Hematopoietic multipotent progenitor cell treated with erythropoietin and hydrocortisone succinate and interleukin-3 and kit ligand, for 15 days (in vitro differentiated cells): Measurements from ENCODE around the gene LRRC41.
"Not testable (repeated sequence)": the region's sequence is repeated elsewhere in the genome, so short reads cannot be mapped to it uniquely, and the experiment has no call there.

Experiments
- DNase-seq: peaks from one replicate; pipeline ENCODE4 v3.0.0-alpha.2; 2015; ENCODE audit warnings: low spot score

LRRC41 gene

DNA sequence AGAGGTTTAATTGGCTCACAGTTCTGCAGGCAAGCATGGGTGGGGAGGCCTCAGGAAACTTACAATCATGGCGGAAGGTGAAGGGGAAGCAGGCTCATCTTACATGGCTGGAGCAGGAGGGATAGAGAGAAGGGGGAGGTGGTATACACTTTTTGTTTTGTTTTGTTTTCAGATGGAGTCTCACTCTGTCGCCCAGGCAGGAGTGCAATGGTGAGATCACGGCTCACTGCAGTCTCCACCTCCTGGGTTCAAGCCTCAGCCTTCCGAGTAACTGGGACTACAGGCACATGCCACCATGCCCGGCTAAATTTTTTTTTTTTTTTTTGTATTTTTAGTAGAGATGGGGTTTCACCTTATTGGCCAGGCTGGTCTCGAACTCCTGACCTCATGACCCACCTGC lies 18.8 kb upstream of the LRRC41 start:
- DNase-seq, result not testable (repeated sequence)

DNA sequence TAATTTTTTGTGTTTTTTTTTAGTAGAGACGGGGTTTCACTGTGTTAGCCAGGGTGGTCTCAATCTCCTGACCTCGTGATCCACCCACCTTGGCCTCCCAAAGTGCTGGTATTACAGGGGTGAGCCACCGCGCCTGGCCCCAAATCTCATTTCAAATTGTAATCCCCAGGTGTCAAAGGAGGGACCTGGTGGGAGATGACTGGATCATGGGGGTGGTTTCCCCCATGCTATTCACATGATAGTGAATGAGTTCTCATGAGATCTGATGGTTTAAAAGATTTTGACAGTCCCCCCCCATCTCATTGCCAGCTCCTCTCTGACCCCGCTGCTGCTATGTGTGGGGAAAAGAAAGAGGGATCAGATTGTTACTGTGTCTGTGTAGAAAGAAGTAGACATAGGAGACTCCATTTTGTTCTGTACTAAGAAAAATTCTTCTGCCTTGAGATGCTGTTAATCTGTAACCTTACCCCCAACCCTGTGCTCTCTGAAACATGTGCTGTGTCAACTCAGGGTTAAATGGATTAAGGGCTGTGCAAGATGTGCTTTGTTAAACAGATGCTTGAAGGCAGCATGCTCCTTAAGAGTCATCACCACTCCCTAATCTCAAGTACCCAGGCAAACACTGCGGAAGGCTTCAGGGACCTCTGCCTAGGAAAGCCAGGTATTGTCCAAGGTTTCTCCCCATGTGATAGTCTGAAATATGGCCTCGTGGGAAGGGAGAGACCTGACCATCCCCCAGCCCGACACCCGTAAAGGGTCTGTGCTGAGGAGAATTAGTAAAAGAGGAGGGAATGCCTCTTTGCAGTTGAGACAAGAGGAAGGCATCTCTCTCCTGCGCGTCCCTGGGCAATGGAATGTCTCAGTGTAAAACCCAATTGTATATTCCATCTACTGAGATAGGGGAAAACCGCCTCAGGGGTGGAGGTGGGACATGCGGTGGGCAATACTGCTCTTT lies 16.8 kb upstream of the LRRC41 start:
- DNase-seq, result not testable (repeated sequence)

DNA sequence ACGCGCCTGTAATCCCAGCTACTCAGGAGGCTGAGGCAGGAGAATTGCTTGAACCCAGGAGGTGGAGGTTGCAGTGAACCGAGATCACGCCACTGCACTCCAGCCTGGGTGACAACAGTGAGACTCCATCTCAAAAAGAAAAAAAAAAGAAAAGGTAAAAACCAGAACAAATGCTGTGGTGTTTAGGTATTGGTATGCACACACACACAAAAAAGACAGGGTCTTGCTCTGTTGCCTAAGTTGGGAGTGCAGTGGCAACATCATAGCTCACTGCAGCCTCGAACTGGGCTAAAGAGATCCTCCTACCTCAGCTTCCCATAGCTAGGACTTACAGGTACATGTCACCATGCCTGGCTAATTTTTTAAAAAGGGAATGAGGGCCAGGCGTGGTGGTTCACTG lies 15.9 kb upstream of the LRRC41 start:
- not testable (repeated sequence) for DNase-seq

DNA sequence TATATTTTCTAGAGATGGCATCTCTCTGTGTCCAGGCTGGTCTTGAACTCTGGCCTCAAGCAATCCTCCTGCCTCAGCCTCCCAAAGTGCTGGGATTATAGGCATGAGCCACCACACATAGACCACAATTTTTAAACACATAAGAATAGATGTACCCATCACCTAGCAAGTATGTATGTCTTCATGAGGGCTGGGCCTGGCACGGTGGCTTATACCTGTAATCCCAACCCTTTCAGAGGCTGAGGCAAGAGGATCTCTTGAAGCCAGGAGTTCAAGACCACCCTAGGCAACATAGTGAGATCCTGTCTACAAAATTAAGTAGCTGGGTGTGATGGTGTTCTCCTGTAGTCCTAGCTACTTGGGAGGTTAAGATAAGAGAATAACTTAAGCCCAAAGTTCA lies 13.9 kb upstream of the LRRC41 start:
- DNase-seq, result no peak

DNA sequence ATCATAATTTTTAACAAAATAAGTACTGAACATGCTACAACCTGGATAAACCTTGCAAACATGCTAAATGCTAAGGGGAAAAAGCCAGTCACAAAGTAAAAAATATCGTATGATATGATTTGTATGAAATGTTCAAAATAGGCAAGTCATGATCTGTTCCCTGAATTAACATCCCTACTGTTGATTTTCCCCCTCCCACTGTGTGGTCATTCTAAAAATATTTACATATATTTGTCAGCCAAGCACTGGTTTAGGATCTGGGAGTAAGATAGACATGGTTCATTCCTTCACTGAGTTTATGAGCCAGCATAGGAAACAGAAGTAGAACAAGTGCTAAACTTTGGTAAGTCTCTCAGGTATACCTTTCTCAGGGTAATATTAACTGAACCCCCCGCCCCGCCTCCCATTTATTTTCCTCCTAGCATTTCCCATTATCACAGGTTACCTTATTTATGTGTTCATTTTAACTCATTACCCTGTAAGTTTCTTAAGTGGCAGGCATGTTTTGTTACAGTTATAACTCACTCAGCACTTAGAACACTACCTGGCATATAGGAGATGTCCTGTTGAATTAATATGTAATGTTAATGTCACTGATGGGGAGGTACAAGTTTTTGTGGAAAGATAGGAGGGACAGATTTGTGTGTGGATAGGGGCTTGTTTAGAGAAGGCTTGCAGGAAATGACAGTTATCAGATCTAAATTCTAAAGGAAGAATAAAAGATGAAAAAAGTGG lies 12.4 kb upstream of the LRRC41 start:
- no peak for DNase-seq

DNA sequence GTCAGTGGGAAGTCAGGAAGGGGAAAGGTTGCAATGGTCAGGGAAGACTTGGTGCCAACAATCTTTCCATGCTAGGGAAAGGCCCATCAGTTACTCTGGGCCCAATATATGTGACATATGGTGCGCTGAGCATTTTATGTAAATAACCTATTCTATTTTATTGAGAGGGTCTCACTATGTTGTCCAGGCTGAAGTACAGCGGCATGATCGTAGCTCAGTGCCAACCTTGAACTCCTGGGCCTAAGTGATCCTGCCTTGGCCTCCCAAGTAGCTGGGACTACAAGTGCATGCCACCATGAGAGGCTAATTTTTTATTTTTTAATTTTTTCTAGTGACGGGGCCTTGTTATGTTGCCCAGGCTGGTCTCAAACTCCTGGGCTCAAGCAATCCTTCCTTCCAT lies 6.9 kb upstream of the LRRC41 start:
- DNase-seq, result no peak

DNA sequence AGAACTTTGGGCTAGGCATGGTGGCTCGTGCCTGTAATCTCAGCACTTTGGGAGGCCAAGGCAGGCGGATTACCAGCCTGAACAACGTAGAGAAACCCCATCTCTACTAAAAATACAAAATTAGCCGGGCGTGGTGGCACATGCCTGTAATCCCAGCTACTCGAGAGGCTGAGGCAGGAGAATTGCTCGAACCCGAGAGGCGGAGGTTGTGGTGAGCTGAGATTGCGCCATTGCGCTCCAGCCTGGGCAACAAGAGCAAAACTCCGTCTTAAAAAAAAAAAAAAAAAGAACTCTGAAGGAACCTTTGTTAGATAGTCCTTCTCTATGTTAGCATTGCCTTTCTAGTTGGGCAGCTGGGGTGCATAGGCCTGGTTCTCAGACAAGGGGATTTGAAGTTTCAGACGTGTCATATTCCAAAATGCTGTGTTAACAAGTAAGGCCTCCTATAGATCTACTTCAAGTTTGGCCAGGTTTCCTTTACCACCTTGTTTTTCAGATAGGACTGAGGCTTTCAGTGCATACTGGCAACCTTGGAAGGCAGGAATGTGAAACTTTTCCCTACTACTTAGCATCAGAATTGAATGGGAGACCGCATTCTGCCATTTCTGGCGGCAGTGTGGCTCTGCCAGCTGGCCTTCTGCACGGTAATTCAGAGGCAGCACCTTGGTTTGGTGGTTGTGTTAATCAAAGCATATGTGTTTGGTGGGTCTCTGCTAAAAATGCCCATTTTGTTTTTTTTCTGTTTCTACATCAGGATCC lies 6.2 kb upstream of the LRRC41 start:
- DNase-seq, result no peak

DNA sequence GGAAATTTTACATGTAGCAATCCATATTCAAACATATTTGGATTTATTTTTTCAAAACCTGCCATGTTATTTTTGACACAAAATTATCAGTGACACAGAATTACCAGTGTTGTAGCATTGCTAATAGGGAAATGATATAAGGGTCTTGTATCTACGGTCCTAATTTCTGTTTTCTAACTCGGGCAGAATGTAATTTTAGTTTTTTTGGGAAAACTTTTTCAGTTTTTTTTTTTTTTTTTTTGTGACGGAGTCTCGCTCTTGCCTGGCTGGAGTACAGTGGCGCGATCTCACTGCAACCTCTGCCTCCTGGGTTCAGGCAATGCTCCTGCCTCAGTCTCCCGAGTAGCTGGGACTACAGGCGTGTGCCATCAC lies 2.7 kb upstream of the LRRC41 start:
- DNase-seq, result no peak

DNA sequence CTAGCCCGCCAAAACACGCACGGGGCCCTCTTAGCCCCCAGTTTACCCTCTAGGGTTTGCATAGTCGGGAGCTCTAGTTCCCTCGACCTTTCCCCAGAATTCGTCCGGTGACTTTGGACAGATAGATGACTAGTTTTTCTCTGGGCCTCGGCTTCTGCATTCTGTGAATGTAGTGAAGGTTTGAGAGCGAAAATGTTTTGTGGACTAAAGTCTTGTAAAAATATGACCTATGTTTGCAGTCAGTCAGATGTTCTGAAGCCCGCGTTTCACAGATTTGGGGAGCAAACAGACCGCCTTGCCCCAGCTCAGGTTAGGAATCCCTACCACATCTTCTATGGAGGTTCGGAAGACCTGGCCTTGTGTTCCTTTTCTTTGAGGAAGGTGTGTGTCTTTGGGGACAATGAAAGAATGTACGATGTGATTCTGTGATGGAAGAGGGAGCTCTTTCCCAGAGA lies 483 bp upstream of the LRRC41 start:
- DNase-seq, result no peak

DNA sequence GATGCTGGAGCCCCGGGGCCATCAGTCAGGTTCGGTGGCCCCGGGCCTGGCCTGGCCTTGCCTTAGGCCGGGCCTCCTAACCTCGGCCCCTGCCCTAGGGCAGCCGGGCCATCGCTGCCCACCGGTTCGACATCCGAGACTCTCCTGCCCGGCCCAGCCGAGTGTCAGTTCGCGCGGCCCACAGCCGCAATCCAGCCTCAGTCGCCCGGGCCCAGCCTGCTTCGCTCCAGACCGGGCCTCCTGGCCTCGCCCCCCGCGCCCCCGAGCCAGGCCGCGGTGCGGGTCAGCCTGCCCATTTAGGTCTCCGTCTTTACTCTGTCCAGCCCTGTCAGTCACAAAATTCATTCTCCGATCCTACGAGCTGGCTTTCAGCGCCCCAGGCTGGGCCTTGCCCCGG lies 777 bp downstream of the LRRC41 start:
- no peak for DNase-seq

DNA sequence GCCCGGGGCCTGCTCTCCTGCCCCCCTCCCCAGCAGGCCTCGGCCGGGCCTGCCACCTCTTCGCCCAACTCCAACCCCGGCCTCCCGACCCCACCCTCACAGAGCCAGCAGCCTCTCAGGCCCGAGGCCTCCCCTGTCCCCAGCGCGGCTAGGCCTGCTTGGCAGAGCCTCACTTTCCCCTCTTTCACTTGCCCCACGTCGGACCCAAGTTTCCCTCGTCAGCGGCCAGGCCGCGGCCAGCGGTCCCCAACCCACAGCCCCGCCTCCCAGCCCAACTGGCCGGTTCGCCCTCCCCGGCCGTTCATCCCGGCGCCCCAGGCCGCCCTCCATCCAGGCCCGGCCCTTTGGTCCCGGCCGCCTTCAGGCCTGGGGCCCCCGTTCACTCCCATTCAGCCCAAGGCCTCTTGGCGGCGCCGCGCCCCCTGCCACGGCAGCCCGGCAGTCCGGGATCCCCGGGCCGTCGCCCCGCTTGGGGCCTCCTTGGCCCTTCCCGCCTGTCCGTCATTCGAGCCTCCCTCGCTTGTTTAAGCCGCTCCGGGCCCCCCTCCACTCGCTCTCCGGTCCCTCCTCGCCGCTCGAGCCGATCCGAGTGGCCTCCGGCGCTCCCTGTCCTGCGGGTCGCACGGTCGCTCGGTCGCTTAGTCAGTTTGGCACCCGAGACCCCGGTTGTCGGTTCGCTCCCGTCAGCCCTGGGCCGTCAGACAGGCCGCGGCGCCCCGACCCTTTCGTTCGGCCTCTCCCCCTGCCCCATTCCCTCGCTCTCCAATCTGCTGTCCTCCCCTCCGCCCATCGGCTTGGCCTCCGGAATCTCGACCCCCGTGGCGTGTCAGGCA lies 1.4 kb downstream of the LRRC41 start:
- peak; percentile 49 for DNase-seq

DNA sequence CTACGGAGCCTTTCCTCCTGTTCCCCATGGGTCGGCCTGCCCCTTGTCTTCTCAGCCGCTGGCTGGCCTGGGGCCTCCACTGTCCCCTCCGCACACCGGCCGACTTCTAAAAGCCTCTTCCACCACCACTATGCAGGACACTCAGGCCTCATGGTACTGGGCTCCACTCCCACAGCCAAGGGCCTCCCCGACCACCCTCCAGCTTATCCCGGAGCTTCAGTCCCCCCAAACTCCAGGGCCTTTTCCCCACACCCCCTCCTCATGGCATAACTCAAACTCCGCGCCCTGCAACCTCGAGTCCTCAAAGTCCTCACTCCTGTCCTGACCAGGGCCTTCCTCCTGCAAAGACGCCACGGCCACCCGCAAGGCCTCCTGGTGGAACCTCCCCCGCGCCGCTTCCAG lies 2.0 kb downstream of the LRRC41 start:
- DNase-seq, result no peak

DNA sequence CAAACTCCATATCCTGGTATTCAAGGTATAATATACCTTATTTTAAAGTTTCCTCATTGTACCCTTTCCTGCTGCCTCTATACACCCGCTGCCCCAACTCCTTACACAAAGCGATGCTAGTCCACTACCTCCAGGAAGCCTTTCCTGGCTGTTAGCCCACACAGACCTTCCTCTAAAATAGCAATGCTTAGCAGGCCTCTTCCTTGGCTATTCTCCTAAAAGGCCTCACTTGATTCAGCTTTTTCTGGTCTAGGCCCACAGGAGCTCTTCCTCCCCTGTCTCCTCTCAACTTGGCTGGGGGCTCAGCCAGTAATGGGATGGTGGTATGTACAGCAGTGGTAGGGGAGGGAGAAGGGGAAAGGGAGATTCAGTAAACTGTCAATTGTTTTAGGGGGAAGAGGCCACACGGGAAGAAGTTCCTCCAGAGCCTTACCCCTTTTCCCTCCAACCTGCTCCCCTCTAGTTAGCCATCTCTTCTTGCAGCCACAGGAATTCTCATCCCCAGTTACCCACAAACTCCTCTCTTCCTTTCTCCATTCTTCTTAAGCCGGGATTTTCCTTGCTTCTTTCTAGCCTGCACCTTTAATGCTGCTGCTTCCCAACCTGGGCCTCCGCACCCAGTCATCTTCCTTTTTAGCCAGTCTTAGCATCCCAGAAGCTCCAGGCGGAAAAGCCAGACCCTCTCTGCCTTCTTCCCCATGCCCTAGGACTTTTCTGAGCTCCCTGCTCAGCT lies 2.6 kb downstream of the LRRC41 start:
- DNase-seq, result no peak

DNA sequence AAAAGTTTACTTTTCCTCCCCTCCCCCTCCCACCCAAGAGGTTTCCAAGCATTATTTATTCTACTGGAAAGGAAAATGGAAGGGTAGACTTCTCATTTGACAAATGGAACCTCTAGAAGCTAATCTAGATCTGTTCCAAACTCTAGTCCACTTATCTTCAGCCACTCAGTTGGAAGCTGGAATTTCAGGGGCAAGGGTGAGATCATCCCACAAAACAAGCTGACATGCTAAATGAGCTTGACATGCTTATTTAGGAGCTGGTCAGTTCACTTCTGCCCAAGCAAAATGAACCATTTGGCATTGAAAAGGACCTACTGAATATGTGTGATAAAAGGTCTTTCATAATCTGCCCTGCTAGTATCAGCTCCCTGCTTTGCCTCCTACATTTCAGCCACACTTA lies 5.0 kb downstream of the LRRC41 start:
- DNase-seq, result no peak

DNA sequence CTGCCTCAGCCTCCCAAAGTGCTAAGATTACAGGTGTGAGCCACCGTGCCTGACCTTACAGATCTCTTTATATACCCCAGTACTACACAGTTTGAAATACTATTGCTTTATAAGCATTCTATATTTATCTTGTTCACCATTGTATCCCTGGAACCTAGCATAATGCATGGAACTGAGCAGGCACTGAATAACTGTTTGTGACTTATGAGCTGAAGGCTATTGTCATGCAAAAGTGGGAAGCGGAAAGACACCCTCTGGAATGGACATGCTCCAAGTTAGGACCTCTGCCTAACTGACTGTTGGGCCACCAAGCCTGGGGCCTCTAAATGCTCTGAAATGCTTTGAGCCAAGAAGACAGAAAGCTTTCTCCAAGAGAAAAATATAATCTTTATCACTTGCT lies 8.1 kb downstream of the LRRC41 start:
- no peak for DNase-seq

DNA sequence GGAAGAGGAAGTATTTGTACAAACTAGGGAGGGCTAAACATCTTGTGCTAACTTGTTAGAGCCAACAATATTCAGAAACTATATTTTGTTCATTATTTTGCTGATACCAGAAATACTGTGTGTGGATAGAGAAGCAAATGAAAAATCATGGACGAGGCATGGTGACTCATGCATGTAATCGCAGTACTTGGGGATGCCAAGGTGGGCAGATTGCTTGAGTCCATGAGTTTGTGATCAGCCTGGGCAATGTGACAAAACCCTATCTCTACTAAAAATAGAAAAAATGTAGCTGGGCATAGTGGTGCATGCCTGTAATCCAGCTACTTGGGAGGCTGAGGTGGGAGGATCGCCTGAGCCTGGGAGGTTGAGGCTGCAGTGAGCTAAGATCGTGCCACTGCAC lies 13.4 kb downstream of the LRRC41 start:
- no peak for DNase-seq

DNA sequence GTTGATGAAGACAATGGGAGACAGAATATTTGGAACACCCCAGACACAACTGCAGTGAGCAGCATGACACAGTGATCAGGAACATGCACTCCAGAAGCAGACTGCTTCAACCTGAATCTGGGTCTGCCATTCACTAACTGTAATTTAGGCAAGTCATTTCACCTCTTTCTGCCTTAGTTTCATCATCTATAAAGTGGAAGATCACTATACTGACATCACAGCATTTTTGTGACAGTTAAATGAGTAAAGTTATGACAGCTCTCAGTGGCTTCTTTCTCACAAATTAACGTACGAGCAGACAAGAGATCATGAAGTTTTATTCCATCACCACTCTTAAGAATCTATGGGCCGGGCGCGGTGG lies 14.3 kb downstream of the LRRC41 start:
- no peak for DNase-seq

DNA sequence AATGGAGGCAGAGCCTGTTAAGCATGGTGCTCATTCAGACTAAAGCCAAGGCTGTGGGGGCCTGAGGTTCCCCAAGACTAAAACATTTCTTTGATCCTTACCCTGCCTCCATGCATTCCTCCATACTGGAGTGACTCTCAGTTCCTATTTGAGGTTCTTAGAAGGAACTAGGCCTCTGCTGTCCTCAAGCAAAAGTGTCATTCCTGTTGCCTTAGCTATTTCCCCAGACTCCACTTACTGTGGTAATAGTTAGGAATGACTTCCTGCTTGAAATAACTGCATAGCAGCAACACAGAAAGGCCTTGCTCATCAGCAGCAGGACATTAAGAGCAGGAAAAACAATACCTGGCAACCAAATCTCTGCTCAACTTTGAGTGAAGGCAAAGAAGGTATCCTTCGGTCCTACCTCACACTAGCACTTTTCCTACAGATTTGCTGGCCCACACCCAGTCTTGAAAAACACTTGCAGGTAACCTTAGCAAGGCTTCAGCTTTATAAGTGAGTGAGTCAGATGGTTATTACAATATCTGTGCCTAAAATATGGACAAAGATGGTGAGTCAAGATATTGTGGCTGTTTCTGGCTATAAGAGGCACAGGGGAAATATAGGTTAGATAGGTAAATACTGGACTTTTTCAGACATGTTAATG lies 14.8 kb downstream of the LRRC41 start:
- DNase-seq, result no peak

DNA sequence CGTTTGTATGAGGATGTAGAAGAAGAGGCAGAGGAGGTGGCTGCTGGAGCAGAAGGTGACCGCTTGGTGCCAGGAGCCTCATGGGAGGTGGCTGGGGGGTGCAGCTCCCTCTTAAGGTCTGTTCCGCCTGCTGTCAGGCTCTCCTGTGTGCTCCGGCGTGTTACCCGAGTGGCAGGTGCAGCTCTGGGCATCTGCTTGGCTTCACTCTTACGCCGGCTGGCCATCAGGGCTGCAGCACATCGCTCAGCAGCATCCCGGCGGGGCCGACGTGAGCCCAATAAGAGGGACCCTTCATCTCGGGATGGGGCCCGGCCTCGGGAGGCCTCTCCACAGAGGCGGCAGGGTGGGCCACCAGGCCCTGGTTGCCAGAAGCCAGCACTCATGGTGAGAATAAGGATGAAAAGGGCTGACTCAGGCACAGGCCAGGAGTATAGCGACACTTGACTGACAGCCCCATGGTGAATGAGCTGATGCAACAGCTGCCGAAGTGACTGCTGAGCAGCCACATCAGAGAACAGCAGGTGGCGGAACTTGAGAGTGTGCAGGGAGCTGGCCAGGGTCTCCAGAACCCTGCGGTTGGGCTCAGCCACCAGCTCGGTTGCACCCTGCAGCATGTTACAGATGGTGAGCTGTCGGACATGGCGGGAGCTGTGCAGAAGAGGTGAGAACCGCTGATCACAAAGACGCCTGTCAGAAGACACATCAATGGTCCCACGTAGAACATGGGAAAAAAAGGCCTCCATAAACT lies 17.5 kb downstream of the LRRC41 start:
- DNase-seq, result no peak
